Peyer's patch (tissue), 4 donors: ENCODE results near the gene BSN.
"Not testable (repeated sequence)": the region's sequence is repeated elsewhere in the genome, so short reads cannot be mapped to it uniquely, and the experiment has no call there.

Experiments used
- POLR2A ChIP-seq, 2 donors: fragments of 450-650 bp; IDR thresholded peaks; one replicate each; pipeline ENCODE4 v1.5.1; 2017; ENCODE audit warnings: antibody characterized with exemption in 2 of 2, mild to moderate bottlenecking in 2 of 2, moderate library complexity in 2 of 2
- TF ChIP-seq, protein P1 (sequence below), 6 experiments: fragments of 450-650 bp in 4 of 6; fragments of 200-600 bp in 2 of 6; sonication (generic) in 1 of 6; IDR thresholded peaks; one replicate each; pipeline ENCODE4 v1.5.1; 2017 to 2019; ENCODE audit warnings: antibody characterized with exemption in 6 of 6, mild to moderate bottlenecking in 3 of 6, moderate library complexity in 1 of 6

DNA sequence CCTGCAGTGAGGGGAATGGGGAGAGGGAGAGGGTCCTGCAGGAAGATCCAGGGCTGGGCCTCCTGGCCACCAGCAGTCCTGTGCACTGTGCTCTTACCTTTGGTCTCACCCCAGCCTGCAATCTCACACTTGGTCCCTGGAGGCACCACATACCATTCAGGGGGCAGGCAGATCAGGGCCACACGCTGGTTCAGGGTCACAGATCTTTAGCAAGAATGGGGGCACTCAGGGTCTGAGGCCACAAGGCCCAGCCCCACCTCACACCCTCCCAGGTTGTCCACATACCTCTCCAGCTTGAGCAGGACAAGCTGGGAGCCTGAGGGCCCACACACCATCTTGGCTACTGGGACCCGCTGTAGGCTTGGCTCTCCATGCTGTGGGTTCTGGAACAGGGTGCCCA, 130.2 kb downstream of the BSN start:
- TF ChIP-seq, protein P1, sequence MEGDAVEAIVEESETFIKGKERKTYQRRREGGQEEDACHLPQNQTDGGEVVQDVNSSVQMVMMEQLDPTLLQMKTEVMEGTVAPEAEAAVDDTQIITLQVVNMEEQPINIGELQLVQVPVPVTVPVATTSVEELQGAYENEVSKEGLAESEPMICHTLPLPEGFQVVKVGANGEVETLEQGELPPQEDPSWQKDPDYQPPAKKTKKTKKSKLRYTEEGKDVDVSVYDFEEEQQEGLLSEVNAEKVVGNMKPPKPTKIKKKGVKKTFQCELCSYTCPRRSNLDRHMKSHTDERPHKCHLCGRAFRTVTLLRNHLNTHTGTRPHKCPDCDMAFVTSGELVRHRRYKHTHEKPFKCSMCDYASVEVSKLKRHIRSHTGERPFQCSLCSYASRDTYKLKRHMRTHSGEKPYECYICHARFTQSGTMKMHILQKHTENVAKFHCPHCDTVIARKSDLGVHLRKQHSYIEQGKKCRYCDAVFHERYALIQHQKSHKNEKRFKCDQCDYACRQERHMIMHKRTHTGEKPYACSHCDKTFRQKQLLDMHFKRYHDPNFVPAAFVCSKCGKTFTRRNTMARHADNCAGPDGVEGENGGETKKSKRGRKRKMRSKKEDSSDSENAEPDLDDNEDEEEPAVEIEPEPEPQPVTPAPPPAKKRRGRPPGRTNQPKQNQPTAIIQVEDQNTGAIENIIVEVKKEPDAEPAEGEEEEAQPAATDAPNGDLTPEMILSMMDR (IDR thresholded peaks at IDR 0.05), result not testable (repeated sequence)
- not testable (repeated sequence) for TF ChIP-seq POLR2A (IDR thresholded peaks at IDR 0.05)
